ENCODE data around the gene TJP1. TPM values are rescaled to one million over a fixed set of nuclear protein-coding genes. Genes with fewer than 3 reads are reported as not detected.
A peak's percentile ranks its signal among the peaks of the same experiment; 100 is the strongest.

Gene TJP1
- total RNA-seq, 6 donors from 2014 or later = 88.0 to 168 (median 113) TPM

DNA sequence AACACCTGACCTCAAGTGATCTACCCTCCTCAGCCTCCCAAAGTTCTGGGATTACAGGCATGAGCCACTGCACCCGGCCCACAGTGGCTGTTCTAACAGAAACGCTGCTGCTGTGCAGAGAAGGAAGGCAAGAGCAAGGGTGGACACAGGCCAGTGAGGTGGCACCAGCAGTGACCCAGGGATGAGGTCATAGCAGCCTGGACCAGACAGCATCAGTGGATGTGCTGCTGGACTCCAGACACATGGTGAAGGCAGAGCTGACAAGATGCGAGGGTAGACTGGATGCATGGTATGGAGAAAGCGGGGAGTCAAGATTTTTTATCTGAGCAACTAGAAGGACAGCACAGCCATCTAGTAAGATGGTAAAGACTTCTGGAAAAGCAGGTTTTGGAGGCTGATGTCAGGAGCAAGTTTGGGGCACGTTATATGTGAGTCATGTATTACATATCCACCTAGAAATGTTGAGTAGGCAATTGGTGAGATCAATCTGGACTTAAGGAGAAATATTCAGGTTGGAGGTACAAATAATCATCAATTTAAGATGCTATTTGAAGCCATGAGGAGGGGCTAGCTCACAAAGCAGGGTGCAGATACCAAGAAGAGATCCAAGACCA is 22.1 kb upstream of the TJP1 start:
- no peaks in the 10 kb centered on the region for H3K27me3 ChIP-seq
- H3K9me3 ChIP-seq = peaks cover 0 to 10% (median 0%) of the 10 kb centered on the region in 4 donors
- H3K27ac ChIP-seq = no peak overlapping the region
- no peaks in the 10 kb centered on the region for H3K36me3 ChIP-seq
- 80 to 88% methylated on average over 4 to 5 of the region's 5 CpGs for WGBS, 2 donors
- no peak overlapping the region for H3K4me3 ChIP-seq
- TF ChIP-seq, protein P1, sequence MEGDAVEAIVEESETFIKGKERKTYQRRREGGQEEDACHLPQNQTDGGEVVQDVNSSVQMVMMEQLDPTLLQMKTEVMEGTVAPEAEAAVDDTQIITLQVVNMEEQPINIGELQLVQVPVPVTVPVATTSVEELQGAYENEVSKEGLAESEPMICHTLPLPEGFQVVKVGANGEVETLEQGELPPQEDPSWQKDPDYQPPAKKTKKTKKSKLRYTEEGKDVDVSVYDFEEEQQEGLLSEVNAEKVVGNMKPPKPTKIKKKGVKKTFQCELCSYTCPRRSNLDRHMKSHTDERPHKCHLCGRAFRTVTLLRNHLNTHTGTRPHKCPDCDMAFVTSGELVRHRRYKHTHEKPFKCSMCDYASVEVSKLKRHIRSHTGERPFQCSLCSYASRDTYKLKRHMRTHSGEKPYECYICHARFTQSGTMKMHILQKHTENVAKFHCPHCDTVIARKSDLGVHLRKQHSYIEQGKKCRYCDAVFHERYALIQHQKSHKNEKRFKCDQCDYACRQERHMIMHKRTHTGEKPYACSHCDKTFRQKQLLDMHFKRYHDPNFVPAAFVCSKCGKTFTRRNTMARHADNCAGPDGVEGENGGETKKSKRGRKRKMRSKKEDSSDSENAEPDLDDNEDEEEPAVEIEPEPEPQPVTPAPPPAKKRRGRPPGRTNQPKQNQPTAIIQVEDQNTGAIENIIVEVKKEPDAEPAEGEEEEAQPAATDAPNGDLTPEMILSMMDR (IDR thresholded peaks at IDR 0.05) = no peak
- TF ChIP-seq POLR2AphosphoS5 (IDR thresholded peaks at IDR 0.05) = no peak
- TF ChIP-seq EP300 (IDR thresholded peaks at IDR 0.05) = no peak
- TF ChIP-seq POLR2A (IDR thresholded peaks at IDR 0.05) = no peak
- no peak for ATAC-seq (ENCODE audit: low FRiP score in 2 of 2)
- DNase-seq = no peak
- peaks cover 0 to 12% (median 7%) of the 10 kb centered on the region in 4 donors for H3K4me1 ChIP-seq

DNA sequence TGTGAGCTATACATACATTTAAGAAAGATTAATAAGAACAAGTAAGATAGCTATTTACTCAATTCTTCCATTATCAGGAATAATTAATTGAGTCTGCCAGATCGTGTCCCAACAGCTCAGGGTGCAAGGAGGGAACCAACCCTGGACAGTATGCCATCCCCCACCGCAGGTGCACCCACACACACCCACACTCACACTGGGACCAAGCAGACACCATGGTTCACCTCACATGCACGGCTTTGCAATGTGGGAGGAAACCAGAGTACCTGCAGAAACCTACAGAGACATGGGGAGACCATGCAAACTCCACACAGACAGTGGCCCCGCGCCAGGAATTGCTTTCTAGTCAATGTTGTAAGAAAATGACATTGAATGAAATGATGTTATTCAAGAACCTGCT is 20.0 kb upstream of the TJP1 start:
- no peaks in the 10 kb centered on the region for H3K27me3 ChIP-seq
- no peak overlapping the region for H3K27ac ChIP-seq
- no peaks in the 10 kb centered on the region for H3K9me3 ChIP-seq
- no peak overlapping the region for H3K4me3 ChIP-seq
- H3K36me3 ChIP-seq = no peaks in the 10 kb centered on the region
- no peak for DNase-seq
- ATAC-seq (ENCODE audit: low FRiP score in 2 of 2) = no peak
- 88 to 90% methylated on average over 5 of the region's 5 CpGs for WGBS, 2 donors
- H3K4me1 ChIP-seq = peaks cover 0 to 12% (median 7%) of the 10 kb centered on the region in 4 donors
- TF ChIP-seq POLR2A (IDR thresholded peaks at IDR 0.05) = no peak
- TF ChIP-seq POLR2AphosphoS5 (IDR thresholded peaks at IDR 0.05) = no peak
- TF ChIP-seq, protein P1 (IDR thresholded peaks at IDR 0.05) = no peak
- no peak for TF ChIP-seq EP300 (IDR thresholded peaks at IDR 0.05)

DNA sequence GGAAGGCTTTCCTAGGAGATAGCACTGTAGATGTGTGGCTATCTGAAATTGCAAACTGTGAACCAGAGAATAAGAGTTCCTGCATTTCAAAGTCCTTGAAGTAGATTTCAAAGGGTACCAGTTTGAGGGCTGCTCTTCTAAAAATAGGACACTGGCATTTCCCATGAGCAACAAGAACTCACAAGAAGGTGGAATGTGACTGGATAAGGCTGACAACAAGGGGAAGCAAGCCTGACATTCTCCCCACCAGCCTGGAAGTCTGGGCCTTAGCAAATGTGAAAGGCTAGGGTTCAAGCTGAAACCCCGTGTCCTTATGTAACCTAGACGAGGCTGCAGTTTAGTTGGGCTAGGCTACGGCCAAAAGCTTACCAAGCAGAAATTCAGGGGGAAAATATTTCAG is 18.7 kb upstream of the TJP1 start:
- no peak for ATAC-seq (ENCODE audit: low FRiP score in 2 of 2)
- no peak for DNase-seq

DNA sequence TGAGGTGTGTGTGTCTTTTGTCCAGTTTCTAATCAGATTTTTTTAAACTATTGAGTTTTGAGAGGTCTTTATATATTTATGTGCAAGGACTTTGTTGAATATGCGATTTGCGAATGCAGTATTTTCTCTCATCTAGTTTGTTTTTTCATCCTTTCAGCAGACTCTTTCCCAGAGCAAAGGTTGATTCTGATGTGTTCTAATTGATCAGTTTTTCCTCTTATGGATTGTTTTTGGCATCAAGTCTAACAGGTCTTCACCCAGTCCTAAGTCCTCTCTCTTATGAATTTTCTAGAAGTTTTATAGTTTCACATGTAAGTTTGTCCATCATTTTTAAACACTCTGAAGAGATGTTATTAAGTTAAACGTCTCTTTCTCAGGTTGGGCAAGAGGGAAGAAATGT is 17.8 kb upstream of the TJP1 start:
- TF ChIP-seq POLR2A (IDR thresholded peaks at IDR 0.05) (no peak), EP300 (IDR thresholded peaks at IDR 0.05) (no peak), POLR2AphosphoS5 (IDR thresholded peaks at IDR 0.05) (no peak)
- TF ChIP-seq, protein P1 (IDR thresholded peaks at IDR 0.05) = no peak
- H3K27ac ChIP-seq = peak overlapping the region in 1 of 4 donors; percentile 27
- DNase-seq (no peak), ATAC-seq (ENCODE audit: low FRiP score in 2 of 2) (no peak)
- H3K9me3 ChIP-seq = no peaks in the 10 kb centered on the region
- H3K36me3 ChIP-seq = no peaks in the 10 kb centered on the region
- WGBS, 2 donors = 90 to 92% methylated on average over 3 of the region's 3 CpGs
- H3K4me1 ChIP-seq = peaks cover 7 to 22% (median 12%) of the 10 kb centered on the region in 4 donors
- no peak overlapping the region for H3K4me3 ChIP-seq
- H3K27me3 ChIP-seq = no peaks in the 10 kb centered on the region

More for the DNA sequence above, 18.7 kb upstream of the TJP1 start:
- WGBS, 2 donors = 65 to 81% methylated on average over 3 of the region's 3 CpGs
- no peaks in the 10 kb centered on the region for H3K9me3 ChIP-seq
- no peaks in the 10 kb centered on the region for H3K27me3 ChIP-seq
- H3K36me3 ChIP-seq = no peaks in the 10 kb centered on the region
- peaks cover 0 to 14% (median 8%) of the 10 kb centered on the region in 4 donors for H3K4me1 ChIP-seq
- TF ChIP-seq EP300 (IDR thresholded peaks at IDR 0.05) (no peak), POLR2AphosphoS5 (IDR thresholded peaks at IDR 0.05) (no peak), POLR2A (IDR thresholded peaks at IDR 0.05) (no peak)
- TF ChIP-seq, protein P1 (IDR thresholded peaks at IDR 0.05) = no peak
- H3K4me3 ChIP-seq = no peak overlapping the region
- H3K27ac ChIP-seq = peak overlapping the region in 2 of 4 donors; percentile 38 to 53

All from upper lobe of left lung (tissue), 6 donors.